NB4 (cell line): ENCODE results near the gene PEX12.
"Not testable (repeated sequence)": the region's sequence is repeated elsewhere in the genome, so short reads cannot be mapped to it uniquely, and the experiment has no call there.

Experiments
- DNase-seq: peaks from one replicate; pipeline ENCODE4 v3.0.0; 2010; ENCODE audit warnings: low read depth
- H3K4me3 ChIP-seq: one replicate; pipeline ENCODE4 v1.5.1; 2011; ENCODE audit warnings: mild to moderate bottlenecking, low read depth, low read length, moderate library complexity
- CTCF ChIP-seq: IDR thresholded peaks from one replicate; pipeline ENCODE4 v1.5.1; 2012; ENCODE audit warnings: low read depth, low read length
- MAX ChIP-seq: IDR thresholded peaks from 2 replicates; pipeline ENCODE4 v1.6.1; 2011; ENCODE audit warnings: low read depth, low read length
- MYC ChIP-seq: IDR thresholded peaks from 2 replicates; pipeline ENCODE4 v1.6.1; 2011; ENCODE audit warnings: low read depth, low read length
- POLR2A ChIP-seq: IDR thresholded peaks from 2 replicates; pipeline ENCODE4 v1.6.1; 2011; ENCODE audit warnings: mild to moderate bottlenecking; ENCODE audit not compliant: insufficient read length; ENCODE audit errors: extremely low read depth

The PEX12 gene

GRCh38 chr17:35540589-35541404 lies 37.6 kb downstream of the PEX12 start:
- TF ChIP-seq MAX (no peak; the same call in 1 of the 2 replicates), CTCF (no peak), POLR2A (no peak), MYC (no peak)
- DNase-seq: peak; percentile 82
- H3K4me3 ChIP-seq: peak overlapping the region; percentile 67

GRCh38 chr17:35539659-35540026 lies 38.7 kb downstream of the PEX12 start:
- no peak overlapping the region for H3K4me3 ChIP-seq
- TF ChIP-seq MYC (no peak), CTCF (no peak), POLR2A (no peak), MAX (no peak)
- DNase-seq: no peak

GRCh38 chr17:35537601-35538141 lies 40.7 kb downstream of the PEX12 start, which contains the start of gene SLFN12L:
SLFN12L (minus strand) TSS chr17:35537678; CDS start chr17:35522364, 15,314 bp downstream.
- DNase-seq: no peak
- H3K4me3 ChIP-seq: no peak within 1 kb of the TSS
- TF ChIP-seq MYC: no peak

GRCh38 chr17:35536664-35537171 lies 41.7 kb downstream of the PEX12 start:
- no peak overlapping the region for H3K4me3 ChIP-seq
- DNase-seq: peak; percentile 72

GRCh38 chr17:35535406-35535805 lies 43.0 kb downstream of the PEX12 start:
- DNase-seq, H3K4me3 ChIP-seq: not testable (repeated sequence)

More at GRCh38 chr17:35536664-35537171, 41.7 kb downstream of the PEX12 start:
- no peak for TF ChIP-seq POLR2A
- no peak for TF ChIP-seq CTCF
- TF ChIP-seq MAX: no peak
- TF ChIP-seq MYC: no peak

GRCh38 chr17:35534576-35535093 lies 43.7 kb downstream of the PEX12 start:
- TF ChIP-seq MAX (no peak), MYC (no peak), POLR2A (no peak), CTCF (no peak)
- DNase-seq: no peak
- no peak overlapping the region for H3K4me3 ChIP-seq

GRCh38 chr17:35531160-35531559 lies 47.2 kb downstream of the PEX12 start:
- H3K4me3 ChIP-seq: no peak overlapping the region
- TF ChIP-seq MAX: no peak
- no peak for TF ChIP-seq CTCF
- TF ChIP-seq MYC: no peak
- TF ChIP-seq POLR2A: no peak
- no peak for DNase-seq
